Stimulated activated naive CD8-positive, alpha-beta T cell treated with anti-CD3 and anti-CD28 coated beads, Interleukin-15, Interleukin-2, amounts not matched to agents 100 ng/mL and 50 ng/mL, for 24 hours (primary cell): ENCODE measurements around the gene COX5A.
"Not testable (repeated sequence)": the region's sequence is repeated elsewhere in the genome, so short reads cannot be mapped to it uniquely, and the experiment has no call there.

ENCODE experiments used
- H3K27ac Mint-ChIP-seq: one replicate; pipeline ENCODE4 v1.8.0; 2021; ENCODE audit warnings: mild to moderate bottlenecking, mixed read lengths
- H3K27me3 Mint-ChIP-seq: one replicate; pipeline ENCODE4 v1.8.0; 2021; ENCODE audit warnings: mixed read lengths
- H3K36me3 Mint-ChIP-seq: one replicate; pipeline ENCODE4 v1.8.0; 2021; ENCODE audit warnings: low read depth, mixed read lengths
- H3K4me1 Mint-ChIP-seq: one replicate; pipeline ENCODE4 v1.8.0; 2021; ENCODE audit warnings: low read depth, mixed read lengths
- H3K4me3 Mint-ChIP-seq: one replicate; pipeline ENCODE4 v1.8.0; 2021; ENCODE audit warnings: mild to moderate bottlenecking, mixed read lengths
- H3K9me3 Mint-ChIP-seq: one replicate; pipeline ENCODE4 v1.8.0; 2021; ENCODE audit warnings: mixed read lengths

Gene COX5A

DNA sequence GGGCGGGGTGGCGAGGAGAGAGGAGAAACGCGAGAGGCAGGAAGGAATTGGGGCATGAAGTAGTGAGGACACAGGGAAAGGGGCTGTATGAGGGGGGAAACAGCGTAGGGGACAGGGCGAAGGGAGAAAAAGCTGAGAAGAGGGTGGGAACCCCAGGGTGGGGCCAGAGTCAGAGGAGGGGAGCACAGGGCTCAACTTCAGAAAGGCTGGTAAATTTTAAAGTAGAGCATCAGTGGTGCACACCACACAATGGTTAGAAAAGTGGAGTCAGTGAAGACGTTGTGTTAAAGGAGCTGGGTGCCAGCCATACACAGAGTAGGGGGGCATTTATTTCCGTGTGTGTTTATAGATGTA, 21.7 kb upstream of the COX5A start:
- Mint-ChIP-seq H3K27ac (no peak overlapping the region), H3K4me1 (peaks cover 55% of the 10 kb centered on the region), H3K4me3 (peak overlapping the region; percentile 59), H3K9me3 (no peaks in the 10 kb centered on the region), H3K36me3 (no peaks in the 10 kb centered on the region), H3K27me3 (peaks cover 49% of the 10 kb centered on the region)

DNA sequence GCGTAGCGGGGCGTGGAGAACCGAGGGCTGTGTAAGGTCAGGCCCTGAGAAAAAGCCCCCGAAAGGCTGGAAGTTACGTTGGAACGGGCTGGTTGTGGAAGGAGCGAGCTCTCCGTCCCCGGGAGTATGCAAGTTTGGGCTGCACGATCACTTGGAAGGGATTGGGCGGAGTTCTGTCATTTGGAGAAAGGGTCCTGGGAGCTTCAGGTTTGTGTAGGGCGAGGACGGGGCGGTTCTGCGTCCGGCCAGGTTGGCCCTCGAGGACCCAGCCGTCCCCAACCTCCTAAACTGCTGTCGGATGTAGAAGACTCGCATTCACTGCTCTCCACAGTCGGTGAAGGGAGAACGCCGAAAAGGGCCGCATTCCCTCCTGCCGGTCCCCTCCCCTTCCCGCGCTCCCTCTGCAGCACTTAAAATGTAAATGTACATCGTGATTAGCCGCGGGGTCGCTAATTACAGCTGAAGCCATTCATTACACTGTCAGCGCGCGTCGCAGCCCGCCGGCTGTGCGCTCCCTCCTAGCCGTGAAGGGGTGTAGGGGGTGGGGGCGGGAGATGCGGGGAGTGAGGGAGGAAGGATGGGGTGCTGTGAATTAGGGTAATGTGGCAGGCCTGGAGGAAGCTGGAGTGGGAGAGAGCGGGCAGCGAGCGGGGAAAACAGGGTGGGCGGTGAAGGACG, 21.2 kb upstream of the COX5A start:
- Mint-ChIP-seq H3K27ac (peak overlapping the region; percentile 45), H3K9me3 (no peaks in the 10 kb centered on the region), H3K27me3 (peaks cover 49% of the 10 kb centered on the region), H3K36me3 (no peaks in the 10 kb centered on the region), H3K4me1 (peaks cover 55% of the 10 kb centered on the region), H3K4me3 (peak overlapping the region; percentile 59)

DNA sequence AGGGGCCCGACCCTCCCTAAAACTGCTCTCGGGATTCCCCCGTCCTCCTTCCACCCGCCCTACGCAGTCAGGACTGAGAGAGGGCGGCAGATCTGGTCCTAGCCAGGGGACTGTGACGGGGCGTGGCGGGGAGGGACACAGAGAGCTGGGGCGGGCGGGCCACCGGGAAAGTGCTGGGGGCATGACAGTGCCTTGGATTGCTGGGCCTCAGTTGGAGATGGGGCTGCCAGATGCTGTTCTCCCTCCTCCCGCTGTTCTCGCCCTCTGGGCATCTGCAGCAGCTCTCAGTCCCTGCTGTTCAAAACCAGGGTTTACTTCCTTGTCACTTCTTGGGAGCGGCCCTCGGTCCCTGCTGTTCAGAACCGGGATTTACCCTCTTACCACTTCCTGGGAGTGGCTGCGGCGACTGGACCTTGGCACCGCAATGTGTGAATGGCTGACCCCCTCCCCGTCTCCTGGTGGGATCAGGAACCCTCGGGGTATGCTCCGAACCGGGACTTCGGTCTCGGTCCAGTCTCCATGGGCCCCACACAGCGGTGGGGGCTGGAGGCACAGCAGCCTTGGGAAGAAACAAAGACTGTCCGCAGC, 20.5 kb upstream of the COX5A start:
- Mint-ChIP-seq H3K27ac (no peak overlapping the region), H3K4me1 (peaks cover 55% of the 10 kb centered on the region), H3K27me3 (peaks cover 48% of the 10 kb centered on the region), H3K4me3 (peak overlapping the region; percentile 70), H3K9me3 (no peaks in the 10 kb centered on the region), H3K36me3 (no peaks in the 10 kb centered on the region)

DNA sequence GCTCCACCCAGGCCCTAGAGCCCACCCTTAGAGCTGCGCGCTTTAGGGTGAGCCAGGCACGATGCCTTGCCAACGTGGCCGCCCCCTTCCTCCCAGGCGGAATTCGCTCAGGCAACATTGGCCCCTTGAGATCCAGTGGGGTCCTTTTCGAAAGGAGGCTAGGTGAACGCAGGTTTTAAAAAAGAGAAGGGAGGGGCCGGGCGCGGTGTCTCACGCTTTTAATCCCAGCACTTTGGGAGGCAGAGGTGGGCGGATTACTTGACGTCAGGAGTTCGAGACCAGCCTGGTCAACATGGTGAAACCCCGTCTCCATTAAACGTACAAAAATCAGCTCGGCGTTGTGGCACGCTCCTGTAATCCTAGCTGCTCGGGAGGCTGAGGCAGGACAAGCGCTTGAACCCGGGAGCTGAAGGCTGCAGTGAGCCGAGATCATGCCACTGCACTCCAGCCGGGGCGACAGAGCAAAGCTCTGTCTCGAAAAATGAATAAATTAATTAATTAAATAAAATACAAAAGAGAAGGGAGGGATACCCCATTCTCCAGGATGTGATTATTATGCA, 19.7 kb upstream of the COX5A start:
- H3K27ac Mint-ChIP-seq = no peak overlapping the region
- peaks cover 55% of the 10 kb centered on the region for H3K4me1 Mint-ChIP-seq
- peak overlapping the region; percentile 70 for H3K4me3 Mint-ChIP-seq
- peaks cover 39% of the 10 kb centered on the region for H3K27me3 Mint-ChIP-seq
- no peaks in the 10 kb centered on the region for H3K36me3 Mint-ChIP-seq
- H3K9me3 Mint-ChIP-seq = no peaks in the 10 kb centered on the region

DNA sequence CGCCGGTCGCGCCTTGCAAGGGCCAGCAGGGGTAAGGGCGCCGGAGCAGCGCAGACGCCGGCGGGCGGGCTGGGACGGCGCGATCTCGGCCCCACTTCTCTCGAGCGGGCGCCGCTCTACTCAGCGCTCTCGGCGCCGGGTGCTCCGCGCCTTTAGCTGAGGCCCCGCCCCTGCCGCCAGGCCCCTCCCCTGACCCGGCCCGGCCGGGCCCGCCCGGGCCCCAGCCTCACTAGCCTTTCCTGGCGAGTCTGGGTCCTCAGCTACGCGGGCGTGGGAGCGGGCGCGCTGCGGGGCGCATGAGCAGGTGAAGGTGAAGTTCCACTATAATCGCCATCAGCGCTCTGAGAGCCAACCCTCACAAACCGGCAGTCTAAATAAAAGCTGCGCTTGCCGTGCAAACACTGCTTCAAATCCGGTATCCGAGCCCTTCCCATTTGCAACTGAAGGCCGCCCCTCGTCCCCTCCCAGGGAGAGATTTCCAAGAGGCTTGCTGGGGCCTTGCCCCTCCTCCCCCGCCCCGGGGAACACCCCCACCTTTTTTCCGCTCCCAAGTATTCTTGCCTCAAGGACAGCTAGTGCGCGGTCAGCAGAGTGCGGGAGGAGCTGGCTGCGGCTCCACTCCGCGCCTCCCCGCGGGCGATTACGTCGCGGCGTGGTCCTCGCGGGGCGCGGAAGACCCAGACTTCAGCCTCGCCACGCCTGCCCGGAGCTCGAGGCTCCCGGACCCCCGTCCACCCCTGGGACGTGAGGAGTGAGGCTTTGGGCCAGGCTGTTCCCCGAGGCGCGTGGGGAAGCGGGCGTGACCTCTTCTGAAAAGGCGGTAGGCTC, 19.0 kb upstream of the COX5A start, which contains the start of gene RPP25:
Gene RPP25, minus strand, starts transcription at position 125 of the 828 bp plus-strand sequence. CDS start 189 bp downstream, outside the sequence.
- Mint-ChIP-seq H3K27me3 (peaks cover 33% of the 10 kb centered on the region), H3K36me3 (no peaks in the 10 kb centered on the region), H3K27ac (peak within 1 kb of the TSS; percentile 31), H3K9me3 (no peaks in the 10 kb centered on the region), H3K4me3 (peak within 1 kb of the TSS; percentile 75), H3K4me1 (peaks cover 55% of the 10 kb centered on the region)

DNA sequence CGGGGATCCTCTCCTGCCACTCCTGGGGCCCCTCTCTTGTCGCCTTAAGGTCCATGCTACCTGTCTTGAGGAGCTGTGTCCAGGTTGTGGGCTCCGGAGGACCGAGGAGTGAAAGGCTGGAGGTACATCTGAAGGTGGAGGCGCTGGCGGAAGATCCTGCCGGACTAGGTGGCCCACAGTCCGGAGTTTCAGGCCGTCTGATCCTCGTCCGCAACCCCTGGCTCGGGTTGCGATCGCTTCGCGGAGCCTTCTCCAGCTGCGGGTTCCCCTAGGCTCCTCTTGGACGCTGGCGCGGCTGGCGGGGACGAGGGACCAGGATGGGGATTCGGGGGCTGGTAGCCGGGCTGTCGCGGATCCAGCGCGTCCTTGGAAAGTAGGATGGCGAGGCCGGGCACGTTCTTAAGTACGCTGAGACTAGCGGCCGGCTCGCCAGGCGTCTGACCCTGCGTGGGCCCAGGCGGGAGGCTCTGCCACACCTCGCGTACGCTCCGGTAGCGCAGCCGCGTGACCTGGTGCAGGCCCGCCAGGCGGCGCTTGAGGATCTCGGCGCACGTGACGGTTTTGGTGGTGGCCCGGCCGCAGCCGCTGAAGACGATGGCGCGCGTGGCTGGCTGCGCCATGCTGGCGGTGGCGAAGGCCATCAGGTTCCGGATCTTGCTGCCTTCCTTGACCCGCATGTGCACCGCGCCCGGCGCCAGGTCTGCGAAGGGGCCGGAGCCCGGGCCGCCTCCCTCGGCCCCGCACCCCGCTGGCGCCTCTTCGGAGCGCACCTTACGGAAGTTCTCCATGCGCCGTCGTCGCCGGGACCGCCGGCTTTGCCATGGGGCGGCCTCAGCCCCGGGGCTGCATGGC, 18.1 kb upstream of the COX5A start:
- H3K27me3 Mint-ChIP-seq = peaks cover 26% of the 10 kb centered on the region
- peak overlapping the region; percentile 31 for H3K27ac Mint-ChIP-seq
- H3K4me3 Mint-ChIP-seq = peak overlapping the region; percentile 75
- H3K36me3 Mint-ChIP-seq = no peaks in the 10 kb centered on the region
- H3K4me1 Mint-ChIP-seq = peaks cover 47% of the 10 kb centered on the region
- no peaks in the 10 kb centered on the region for H3K9me3 Mint-ChIP-seq

DNA sequence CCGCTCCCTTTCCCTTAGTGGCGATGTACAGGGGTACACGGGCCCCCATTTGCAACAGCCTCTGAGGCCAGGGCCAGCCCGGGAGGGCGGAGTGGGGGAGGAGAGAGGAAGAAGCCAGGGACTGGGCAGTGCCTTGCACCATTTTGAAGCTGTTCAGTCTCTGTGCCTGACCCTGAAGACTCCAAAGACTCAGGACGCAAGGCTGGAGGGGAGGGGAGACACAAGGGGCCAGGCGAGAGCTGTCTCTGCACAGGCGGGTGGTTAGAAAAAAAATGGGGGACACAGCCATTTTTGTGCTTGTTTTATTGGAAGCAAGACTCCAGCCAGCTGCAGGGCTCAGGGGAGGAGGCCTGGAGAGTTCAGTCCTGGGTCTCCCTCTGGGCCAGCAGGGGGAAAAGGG, 17.1 kb upstream of the COX5A start:
- no peaks in the 10 kb centered on the region for H3K9me3 Mint-ChIP-seq
- peak overlapping the region; percentile 31 for H3K27ac Mint-ChIP-seq
- H3K4me3 Mint-ChIP-seq = peak overlapping the region; percentile 75
- peaks cover 30% of the 10 kb centered on the region for H3K27me3 Mint-ChIP-seq
- H3K36me3 Mint-ChIP-seq = no peaks in the 10 kb centered on the region
- peaks cover 41% of the 10 kb centered on the region for H3K4me1 Mint-ChIP-seq

DNA sequence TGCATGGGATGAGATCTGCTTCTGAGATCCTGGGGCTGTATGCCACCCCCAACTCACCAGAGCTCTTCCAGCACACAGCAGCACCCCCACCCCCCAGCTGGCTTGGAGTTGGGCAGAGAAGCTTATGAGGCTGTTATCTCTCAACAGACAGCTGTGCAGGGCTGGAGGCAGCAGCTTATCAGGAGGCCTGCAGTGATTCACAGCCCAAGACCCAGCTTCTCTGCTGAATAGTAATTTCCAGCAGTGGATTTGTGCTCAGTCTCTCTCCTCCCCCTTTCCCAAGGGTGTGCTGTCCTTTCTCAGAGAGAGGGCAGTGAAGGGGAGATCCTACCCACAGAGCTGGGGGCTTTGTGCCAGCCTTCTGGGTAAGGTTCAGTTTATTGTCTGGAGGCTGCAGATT, 16.6 kb upstream of the COX5A start:
- Mint-ChIP-seq H3K4me3 (peak overlapping the region; percentile 75), H3K9me3 (no peaks in the 10 kb centered on the region), H3K4me1 (peaks cover 36% of the 10 kb centered on the region), H3K36me3 (no peaks in the 10 kb centered on the region), H3K27ac (no peak overlapping the region), H3K27me3 (peaks cover 27% of the 10 kb centered on the region)

DNA sequence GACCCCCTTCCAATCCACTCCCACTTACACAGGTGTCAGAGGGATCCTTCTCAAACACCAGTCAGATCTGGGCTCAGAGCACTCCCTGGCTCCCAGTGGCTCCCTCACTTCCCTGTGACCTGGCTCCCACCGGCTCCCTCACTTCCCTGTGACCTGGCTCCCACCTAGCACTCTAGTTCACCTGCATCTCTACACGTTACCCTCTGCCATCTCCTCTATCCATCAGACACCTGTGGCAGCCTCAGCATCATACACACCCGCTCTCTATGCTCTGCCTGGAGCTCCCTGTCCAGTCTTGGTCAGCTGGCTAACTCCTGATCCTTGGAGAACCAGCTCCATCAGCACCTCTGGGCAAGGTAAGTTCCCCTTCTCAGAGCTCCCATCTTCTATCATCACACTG, 13.1 kb upstream of the COX5A start:
- Mint-ChIP-seq H3K27me3 (peaks cover 4% of the 10 kb centered on the region), H3K36me3 (no peaks in the 10 kb centered on the region), H3K4me1 (peaks cover 13% of the 10 kb centered on the region), H3K9me3 (no peaks in the 10 kb centered on the region), H3K4me3 (no peak overlapping the region), H3K27ac (peak overlapping the region; percentile 78)

DNA sequence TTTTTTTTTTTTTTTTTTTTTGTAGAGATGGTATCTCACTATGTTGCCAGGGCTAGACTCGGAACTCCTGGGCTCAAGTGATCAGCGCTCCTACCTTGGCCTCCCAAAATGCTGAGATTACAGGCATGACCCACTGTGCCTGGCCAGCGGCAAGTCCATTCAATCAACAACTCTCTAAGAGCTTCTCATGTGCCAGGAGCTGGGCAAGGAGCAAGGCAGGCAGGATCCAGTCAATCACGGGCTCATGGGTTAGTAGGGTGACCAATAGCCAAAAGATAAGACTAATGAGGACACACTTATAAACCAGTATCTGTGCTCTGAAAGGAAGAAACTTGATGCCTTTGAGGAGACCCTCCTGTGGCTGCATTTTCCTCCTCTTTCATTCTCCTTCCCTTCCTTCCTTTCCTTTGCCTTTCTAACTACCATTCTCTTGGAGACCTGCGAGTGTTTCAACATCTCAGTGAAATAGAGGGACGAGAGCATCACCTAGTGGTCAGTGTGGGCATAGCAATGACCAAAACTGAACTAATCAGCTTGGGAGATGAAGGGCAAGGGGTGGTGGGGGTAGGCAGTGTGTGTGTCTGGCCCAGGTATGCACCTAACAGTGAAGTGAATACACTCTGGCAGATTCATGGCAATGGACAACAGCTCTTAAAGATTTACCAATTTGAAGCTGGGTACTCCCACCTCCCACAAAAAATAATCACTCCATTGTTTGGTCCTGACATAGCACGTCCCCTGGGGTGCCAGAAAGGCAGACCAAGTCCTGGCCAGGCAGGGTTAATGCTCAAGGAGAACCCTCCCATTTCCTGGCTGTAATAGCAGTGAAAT, 12.4 kb upstream of the COX5A start:
- peaks cover 9% of the 10 kb centered on the region for H3K4me1 Mint-ChIP-seq
- no peaks in the 10 kb centered on the region for H3K9me3 Mint-ChIP-seq
- no peaks in the 10 kb centered on the region for H3K36me3 Mint-ChIP-seq
- peaks cover 4% of the 10 kb centered on the region for H3K27me3 Mint-ChIP-seq
- peak overlapping the region; percentile 2 for H3K27ac Mint-ChIP-seq
- no peak overlapping the region for H3K4me3 Mint-ChIP-seq

DNA sequence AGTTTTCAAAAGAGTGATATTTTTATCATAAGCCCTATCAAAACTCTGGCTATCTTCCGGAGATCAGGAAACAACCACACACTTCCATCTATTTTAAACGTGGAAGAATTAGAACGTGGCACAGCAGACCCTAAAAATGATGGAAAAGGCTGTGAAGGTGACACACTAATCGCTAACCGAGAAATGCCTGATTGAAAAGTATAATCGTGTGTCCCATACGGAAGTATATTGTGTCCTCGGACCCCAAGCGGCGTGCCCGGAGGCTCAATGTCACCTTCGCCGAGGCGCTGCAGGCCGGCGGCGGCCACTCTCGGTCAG, 642 bp downstream of the COX5A start:
- H3K27me3 Mint-ChIP-seq = no peaks in the 10 kb centered on the region
- H3K36me3 Mint-ChIP-seq = peaks cover 21% of the 10 kb centered on the region
- no peaks in the 10 kb centered on the region for H3K9me3 Mint-ChIP-seq
- H3K27ac Mint-ChIP-seq = peak overlapping the region; percentile 94
- peaks cover 39% of the 10 kb centered on the region for H3K4me1 Mint-ChIP-seq
- H3K4me3 Mint-ChIP-seq = peak overlapping the region; percentile 99

DNA sequence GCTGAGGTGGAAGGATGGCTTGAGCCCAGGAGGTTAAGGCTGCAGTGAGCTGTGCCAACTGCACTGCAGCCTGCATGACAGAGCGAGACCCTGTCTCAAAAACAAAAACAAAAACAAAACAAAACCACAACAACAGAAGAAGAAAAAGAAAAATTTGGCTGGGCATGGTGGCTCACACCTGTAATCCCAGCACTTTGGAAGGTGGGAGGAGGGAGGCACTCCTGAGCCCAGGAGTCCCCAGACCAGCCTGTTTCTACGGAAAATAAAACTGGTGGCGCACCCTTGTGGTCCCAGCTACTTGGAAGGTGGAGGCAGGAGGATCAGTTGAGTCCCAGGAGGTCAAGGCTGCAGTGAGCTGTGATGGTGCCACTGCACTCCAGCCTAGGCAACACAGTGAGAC, 2.7 kb downstream of the COX5A start:
- not testable (repeated sequence) for H3K27me3 Mint-ChIP-seq, H3K9me3 Mint-ChIP-seq
- Mint-ChIP-seq H3K27ac (peak overlapping the region; percentile 74), H3K4me1 (peaks cover 39% of the 10 kb centered on the region), H3K4me3 (peak overlapping the region; percentile 67), H3K36me3 (peaks cover 33% of the 10 kb centered on the region)

DNA sequence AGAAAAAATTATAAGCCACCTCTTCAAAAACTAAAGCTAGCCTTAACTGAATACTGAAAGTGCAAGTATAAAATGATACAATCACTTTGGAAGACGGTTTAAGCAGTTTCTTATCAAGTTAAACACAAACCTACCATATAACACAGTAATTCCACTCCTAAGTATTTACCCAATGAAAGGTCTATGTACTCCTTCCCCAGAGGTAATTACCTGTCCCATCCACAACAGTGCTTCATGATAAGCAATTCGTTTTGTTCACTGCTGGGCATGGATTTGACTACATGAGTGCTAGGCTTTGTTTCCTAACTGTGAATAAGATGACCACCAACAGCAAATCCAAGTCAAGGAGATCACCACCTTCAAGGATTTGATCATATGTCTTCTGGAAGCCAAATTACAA, 4.3 kb downstream of the COX5A start:
- no peaks in the 10 kb centered on the region for H3K9me3 Mint-ChIP-seq
- no peak overlapping the region for H3K27ac Mint-ChIP-seq

DNA sequence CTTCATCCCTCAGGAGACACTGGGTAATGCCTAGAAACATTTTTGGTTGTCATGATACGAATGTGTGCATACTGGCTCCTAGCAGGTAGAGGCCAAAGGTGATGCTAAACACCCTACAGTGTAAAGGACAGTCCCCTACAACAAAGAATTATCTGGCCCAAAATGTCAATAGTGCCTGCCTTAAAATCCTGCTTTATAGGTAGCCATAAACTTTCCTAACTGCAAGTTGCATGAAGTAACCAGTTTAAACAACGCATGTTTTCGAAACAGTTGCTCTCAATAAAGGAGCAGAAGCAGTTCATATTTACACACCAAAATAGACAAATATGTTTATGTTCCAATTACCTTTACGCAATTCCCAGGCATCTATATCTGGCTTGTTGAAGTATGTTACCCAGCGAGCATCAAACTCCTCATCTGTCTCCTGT, 9.1 kb downstream of the COX5A start:
- H3K9me3 Mint-ChIP-seq = no peaks in the 10 kb centered on the region
- H3K4me3 Mint-ChIP-seq = no peak overlapping the region
- peaks cover 6% of the 10 kb centered on the region for H3K4me1 Mint-ChIP-seq
- H3K36me3 Mint-ChIP-seq = peaks cover 57% of the 10 kb centered on the region
- no peaks in the 10 kb centered on the region for H3K27me3 Mint-ChIP-seq
- no peak overlapping the region for H3K27ac Mint-ChIP-seq

More for the DNA sequence above, 4.3 kb downstream of the COX5A start:
- Mint-ChIP-seq H3K4me1 (peaks cover 39% of the 10 kb centered on the region), H3K27me3 (no peaks in the 10 kb centered on the region), H3K36me3 (peaks cover 42% of the 10 kb centered on the region), H3K4me3 (no peak overlapping the region)
